ENCODE data around the gene TTC19.

TTC19 gene

DNA sequence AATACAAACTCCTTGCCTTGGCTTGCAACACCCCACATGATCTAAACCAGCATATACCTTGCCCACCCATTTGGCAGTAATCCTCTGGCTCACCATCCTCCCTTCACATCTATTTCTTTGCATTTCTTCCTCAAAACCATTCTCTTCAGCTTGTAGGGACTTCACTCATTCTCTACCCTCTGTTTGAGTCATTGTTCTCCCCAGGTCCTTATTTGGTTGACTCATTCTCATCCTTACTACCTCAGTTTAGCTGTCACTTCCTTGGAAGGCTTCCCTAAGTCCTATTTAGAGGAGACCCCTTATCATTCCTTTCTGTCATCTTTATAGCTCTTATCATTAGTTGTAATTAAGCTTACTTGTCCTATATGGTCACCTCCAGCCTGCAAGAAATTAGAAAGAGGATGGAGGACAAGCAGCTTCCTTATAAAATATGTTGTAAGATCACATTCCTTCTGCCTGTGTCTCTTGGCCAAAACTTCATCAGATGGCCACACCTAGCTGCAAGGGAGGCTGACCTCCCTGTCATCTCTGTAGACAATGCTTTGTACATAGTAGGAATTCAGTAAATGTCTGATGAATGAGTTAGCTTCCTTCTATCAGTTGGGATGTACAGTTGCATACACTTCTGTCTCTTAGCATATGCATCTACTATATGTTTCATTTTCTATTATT, 1.7 kb downstream of the TTC19 start (continued):
- TF ChIP-seq PATZ1 (tag by site-specific recombination; IDR thresholded peaks at IDR 0.05) (no peak), TRIM28 (IDR thresholded peaks at IDR 0.05; ENCODE audit: borderline replicate concordance, low read length) (peak; percentile 74; the same call in 1 of the 2 replicates), ZNF621 (tag by site-specific recombination; IDR thresholded peaks at IDR 0.05) (no peak), ZNF560 (tag by site-specific recombination; IDR thresholded peaks at IDR 0.05; ENCODE audit: borderline replicate concordance) (no peak), ZNF654 (tag by site-specific recombination; IDR thresholded peaks at IDR 0.05; ENCODE audit: low read depth) (no peak), ZFP69B (tag by site-specific recombination; IDR thresholded peaks at IDR 0.05) (no peak), ZNF416 (tag by site-specific recombination; IDR thresholded peaks at IDR 0.05) (no peak), ZNF76 (tag by site-specific recombination; IDR thresholded peaks at IDR 0.05; ENCODE audit: borderline replicate concordance, low read depth) (no peak), ZNF214 (tag by site-specific recombination; IDR thresholded peaks at IDR 0.05; ENCODE audit: borderline replicate concordance) (no peak), ZNF837 (tag by site-specific recombination; IDR thresholded peaks at IDR 0.05) (no peak), ZNF18 (tag by site-specific recombination; IDR thresholded peaks at IDR 0.05) (no peak), SETDB1 (IDR thresholded peaks at IDR 0.05; ENCODE audit: insufficient read length, low read length) (peak; percentile 53)
- TF ChIP-seq, protein P1, sequence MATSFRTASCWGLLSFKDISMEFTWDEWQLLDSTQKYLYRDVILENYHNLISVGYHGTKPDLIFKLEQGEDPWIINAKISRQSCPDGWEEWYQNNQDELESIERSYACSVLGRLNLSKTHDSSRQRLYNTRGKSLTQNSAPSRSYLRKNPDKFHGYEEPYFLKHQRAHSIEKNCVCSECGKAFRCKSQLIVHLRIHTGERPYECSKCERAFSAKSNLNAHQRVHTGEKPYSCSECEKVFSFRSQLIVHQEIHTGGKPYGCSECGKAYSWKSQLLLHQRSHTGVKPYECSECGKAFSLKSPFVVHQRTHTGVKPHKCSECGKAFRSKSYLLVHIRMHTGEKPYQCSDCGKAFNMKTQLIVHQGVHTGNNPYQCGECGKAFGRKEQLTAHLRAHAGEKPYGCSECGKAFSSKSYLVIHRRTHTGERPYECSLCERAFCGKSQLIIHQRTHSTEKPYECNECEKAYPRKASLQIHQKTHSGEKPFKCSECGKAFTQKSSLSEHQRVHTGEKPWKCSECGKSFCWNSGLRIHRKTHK (tag by site-specific recombination; IDR thresholded peaks at IDR 0.05): no peak
- TF ChIP-seq, protein P2, sequence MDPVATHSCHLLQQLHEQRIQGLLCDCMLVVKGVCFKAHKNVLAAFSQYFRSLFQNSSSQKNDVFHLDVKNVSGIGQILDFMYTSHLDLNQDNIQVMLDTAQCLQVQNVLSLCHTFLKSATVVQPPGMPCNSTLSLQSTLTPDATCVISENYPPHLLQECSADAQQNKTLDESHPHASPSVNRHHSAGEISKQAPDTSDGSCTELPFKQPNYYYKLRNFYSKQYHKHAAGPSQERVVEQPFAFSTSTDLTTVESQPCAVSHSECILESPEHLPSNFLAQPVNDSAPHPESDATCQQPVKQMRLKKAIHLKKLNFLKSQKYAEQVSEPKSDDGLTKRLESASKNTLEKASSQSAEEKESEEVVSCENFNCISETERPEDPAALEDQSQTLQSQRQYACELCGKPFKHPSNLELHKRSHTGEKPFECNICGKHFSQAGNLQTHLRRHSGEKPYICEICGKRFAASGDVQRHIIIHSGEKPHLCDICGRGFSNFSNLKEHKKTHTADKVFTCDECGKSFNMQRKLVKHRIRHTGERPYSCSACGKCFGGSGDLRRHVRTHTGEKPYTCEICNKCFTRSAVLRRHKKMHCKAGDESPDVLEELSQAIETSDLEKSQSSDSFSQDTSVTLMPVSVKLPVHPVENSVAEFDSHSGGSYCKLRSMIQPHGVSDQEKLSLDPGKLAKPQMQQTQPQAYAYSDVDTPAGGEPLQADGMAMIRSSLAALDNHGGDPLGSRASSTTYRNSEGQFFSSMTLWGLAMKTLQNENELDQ (tag by site-specific recombination; IDR thresholded peaks at IDR 0.05; ENCODE audit: low read depth): no peak

GRCh38 chr17:16002708-16003260, 3.2 kb downstream of the TTC19 start:
- H3K36me3 ChIP-seq (ENCODE audit: control insufficient read depth in 2 of 2, insufficient read depth in 1 of 2, low read length in 2 of 2): peaks cover 60 to 72% of the 10 kb centered on the region in 2 experiments

More at GRCh38 chr17:16002708-16003260, 3.2 kb downstream of the TTC19 start:
- Histone ChIP-seq H3K9me3 (ENCODE audit: control insufficient read depth, insufficient read depth, low read depth, low read length) (no peaks in the 10 kb centered on the region), H3K4me1 (ENCODE audit: control insufficient read depth, insufficient read depth, low read length) (no peaks in the 10 kb centered on the region), H3K27ac (ENCODE audit: extremely low read depth, low read depth, low read length) (no peak overlapping the region), H3K4me3 (ENCODE audit: low read depth, low read length) (no peak overlapping the region)
- no peak for TF ChIP-seq ZNF211 (tag by site-specific recombination; IDR thresholded peaks at IDR 0.05; ENCODE audit: low read depth)
- no peak for TF ChIP-seq KLF9 (tag by site-specific recombination; IDR thresholded peaks at IDR 0.05; ENCODE audit: low read depth)
- TF ChIP-seq ZNF501 (tag by site-specific recombination; IDR thresholded peaks at IDR 0.05): no peak
- POLR2A ChIA-PET: no interaction called here
- CTCF ChIA-PET: interaction anchor here (0.6 kb wide), 1 partner anchor 227 kb away, joined by 8 read pairs; no protein-coding TSS in a partner anchor
